Renal cortical epithelial cell (primary cell): ENCODE measurements around the gene NAB2. TPM values are rescaled to one million over a fixed set of nuclear protein-coding genes. Genes with fewer than 3 reads are reported as not detected.
"Not testable (repeated sequence)": the region's sequence is repeated elsewhere in the genome, so short reads cannot be mapped to it uniquely, and the experiment has no call there.

ENCODE experiments used
- DNase-seq: peaks from one replicate; pipeline ENCODE4 v3.0.0-alpha.2; 2011; ENCODE audit warnings: low read depth
- total RNA-seq: library from RNA; depleted of rRNA; stranded (reverse); fragments of >200 nt; gene quantifications from 2 replicates; pipeline ENCODE4 v1.2.3, GENCODE V29; 2014

Gene NAB2
- total RNA-seq, result 13.5 and 16.3 TPM in 2 replicates

- DNase-seq, result peak; percentile 89
Observed at GRCh38 chr12:57088354-57089270, at the start of gene NAB2. TSS of gene NAB2 (plus strand) at chr12:57089114. CDS start at chr12:57089272, 158 bp downstream.

- no peak for DNase-seq
Observed at GRCh38 chr12:57040211-57040610, 48.7 kb upstream of the NAB2 start.

GRCh38 chr12:57040750-57041149 lies 48.2 kb upstream of the NAB2 start:
- no peak for DNase-seq

- DNase-seq, result no peak
Observed at GRCh38 chr12:57042695-57043094, 46.2 kb upstream of the NAB2 start.

GRCh38 chr12:57044468-57044867 lies 44.4 kb upstream of the NAB2 start:
- DNase-seq, result no peak

GRCh38 chr12:57044889-57045288 lies 44.0 kb upstream of the NAB2 start:
- no peak for DNase-seq

GRCh38 chr12:57046086-57046791 lies 42.7 kb upstream of the NAB2 start:
- no peak for DNase-seq

GRCh38 chr12:57046947-57047890 lies 41.7 kb upstream of the NAB2 start:
- no peak for DNase-seq

GRCh38 chr12:57047981-57048380 lies 40.9 kb upstream of the NAB2 start:
- DNase-seq, result no peak

- no peak for DNase-seq
Observed at GRCh38 chr12:57048423-57049118, 40.3 kb upstream of the NAB2 start.

GRCh38 chr12:57049119-57049446 lies 39.8 kb upstream of the NAB2 start:
- DNase-seq, result no peak

- DNase-seq, result no peak
Observed at GRCh38 chr12:57049890-57050289, 39.0 kb upstream of the NAB2 start, which contains the start of gene MYO1A. TSS of gene MYO1A (minus strand) at chr12:57050129. CDS start at chr12:57048323, 1,806 bp downstream.

- DNase-seq, result no peak
Observed at GRCh38 chr12:57051011-57051410, 37.9 kb upstream of the NAB2 start.

- not testable (repeated sequence) for DNase-seq
Observed at GRCh38 chr12:57053146-57053545, 35.8 kb upstream of the NAB2 start.

GRCh38 chr12:57053901-57054300 lies 35.0 kb upstream of the NAB2 start:
- not testable (repeated sequence) for DNase-seq

GRCh38 chr12:57055824-57056223 lies 33.1 kb upstream of the NAB2 start:
- DNase-seq, result no peak

- DNase-seq, result no peak
Observed at GRCh38 chr12:57057067-57057751, 31.7 kb upstream of the NAB2 start.

GRCh38 chr12:57058454-57058853 lies 30.5 kb upstream of the NAB2 start:
- no peak for DNase-seq

GRCh38 chr12:57063991-57064685 lies 24.8 kb upstream of the NAB2 start:
- no peak for DNase-seq

- no peak for DNase-seq
Observed at GRCh38 chr12:57066245-57066644, 22.7 kb upstream of the NAB2 start.
